Fibroblast of lung (primary cell): ENCODE results near the gene CD247. TPM values are rescaled to one million over a fixed set of nuclear protein-coding genes. Genes with fewer than 3 reads are reported as not detected.

Source experiments
- DNase-seq, 2 donors: peaks; one replicate each; pipeline versions ENCODE4 v3.0.0 to v3.0.0-alpha.2; 2010; ENCODE audit warnings: low read depth in 2 of 2
- H2AFZ ChIP-seq: 2 replicates; pipeline ENCODE4 v1.5.1; 2012; ENCODE audit warnings: low read length, control low read depth, inconsistent platforms
- H3K27ac ChIP-seq: 2 replicates; pipeline ENCODE4 v1.5.1; 2011; ENCODE audit warnings: low read length, control low read depth; ENCODE audit not compliant: insufficient read depth
- H3K27me3 ChIP-seq: 2 replicates; pipeline ENCODE4 v1.5.1; 2011; ENCODE audit warnings: mild to moderate bottlenecking, low read length; ENCODE audit not compliant: control insufficient read depth, insufficient read depth
- H3K36me3 ChIP-seq: 2 replicates; pipeline ENCODE4 v1.5.1; 2011; ENCODE audit warnings: low read length; ENCODE audit not compliant: control insufficient read depth, insufficient read depth
- H3K4me1 ChIP-seq: 2 replicates; pipeline ENCODE4 v1.5.1; 2011; ENCODE audit warnings: low read length; ENCODE audit not compliant: control insufficient read depth, insufficient read depth; ENCODE audit errors: extremely low read depth
- H3K4me2 ChIP-seq: 2 replicates; pipeline ENCODE4 v1.5.1; 2011; ENCODE audit warnings: low read length, control low read depth; ENCODE audit not compliant: insufficient read depth; ENCODE audit errors: extremely low read depth
- H3K4me3 ChIP-seq, 4 experiments: fragments of 200-600 bp in 1 of 4; sonication (generic) in 1 of 4; replicated peaks in 1 of 4; 2 replicates each; pipeline ENCODE4 v1.5.1; 2011 to 2016; ENCODE audit warnings: low read length in 4 of 4, low read depth in 3 of 4, mild to moderate bottlenecking in 3 of 4, control low read depth in 2 of 4, inconsistent platforms in 1 of 4, mixed read lengths in 1 of 4; ENCODE audit not compliant: insufficient read depth in 1 of 4; ENCODE audit errors: control extremely low read depth in 1 of 4
- H3K79me2 ChIP-seq: 2 replicates; pipeline ENCODE4 v1.5.1; 2012; ENCODE audit warnings: mild to moderate bottlenecking, low read length, inconsistent platforms; ENCODE audit not compliant: control insufficient read depth, insufficient read depth
- H3K9ac ChIP-seq: 2 replicates; pipeline ENCODE4 v1.5.1; 2011; ENCODE audit warnings: mild to moderate bottlenecking, low read length, control low read depth; ENCODE audit not compliant: insufficient read depth
- H3K9me3 ChIP-seq: 2 replicates; pipeline ENCODE4 v1.5.1; 2012; ENCODE audit warnings: low read depth, low read length; ENCODE audit not compliant: control insufficient read depth, insufficient read depth
- H4K20me1 ChIP-seq: 2 replicates; pipeline ENCODE4 v1.5.1; 2011; ENCODE audit warnings: low read length; ENCODE audit not compliant: control insufficient read depth, insufficient read depth; ENCODE audit errors: extremely low read depth
- EZH2 ChIP-seq: IDR thresholded peaks from 2 replicates; pipeline ENCODE4 v1.5.1; 2012; ENCODE audit warnings: low read length, control low read depth, mild to moderate bottlenecking; ENCODE audit errors: missing control alignments
- polyA plus RNA-seq, 2 donors: library from polyadenylated mRNA; depleted of rRNA in 1 of 2; stranded (reverse) in 1 of 2; unstranded in 1 of 2; fragments of >200 nt; gene quantifications; 2 replicates each; pipeline ENCODE4 v1.2.1, GENCODE V29; 2011 to 2012; ENCODE audit warnings: missing spikeins in 1 of 2
- total RNA-seq: library from RNA; depleted of rRNA; stranded (reverse); fragments of >200 nt; gene quantifications from 2 replicates; pipeline ENCODE4 v1.2.1, GENCODE V29; 2014
- TF ChIP-seq, protein P1 (sequence below), 2 donors: IDR thresholded peaks in 1 of 2; conservative IDR thresholded peaks in 1 of 2; 1 replicate in 1 of 2; 2 replicates in 1 of 2; pipeline ENCODE4 v1.5.1; 2011 to 2012; ENCODE audit warnings: low read length in 2 of 2, control low read depth in 1 of 2, inconsistent platforms in 1 of 2, low read depth in 1 of 2, mild to moderate bottlenecking in 1 of 2

CD247 gene
- total and polyA plus RNA-seq, 2 donors (not counting 1 experiment from before 2014, with no cell fraction given): not detected

DNA sequence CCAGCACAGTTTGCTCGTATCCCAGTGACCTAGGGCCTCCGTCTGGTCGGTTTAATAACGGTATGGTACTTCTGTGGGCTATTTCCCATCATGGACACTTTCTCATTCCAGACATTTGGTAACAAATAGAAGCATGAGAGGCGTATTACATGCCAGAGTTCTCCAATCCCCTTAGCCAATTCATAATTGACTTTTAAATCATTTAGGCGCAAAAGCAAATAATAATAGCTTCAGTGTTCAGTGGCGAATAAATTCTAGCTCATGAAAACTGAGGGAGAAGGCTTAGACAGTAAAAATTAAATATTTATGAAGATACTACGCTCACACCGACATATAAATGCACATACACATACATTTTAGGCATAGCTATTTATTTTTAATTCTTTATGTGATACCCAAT, 50.6 kb downstream of the CD247 start:
- no peak for DNase-seq
- Histone ChIP-seq H3K9ac (no peak overlapping the region), H3K27ac (no peak overlapping the region), H3K79me2 (no peaks in the 10 kb centered on the region), H3K36me3 (no peaks in the 10 kb centered on the region), H3K27me3 (peaks cover 5% of the 10 kb centered on the region), H2AFZ (no peak overlapping the region), H4K20me1 (no peaks in the 10 kb centered on the region), H3K4me1 (no peaks in the 10 kb centered on the region), H3K4me3 (no peak overlapping the region), H3K9me3 (no peaks in the 10 kb centered on the region), H3K4me2 (no peak overlapping the region)
- TF ChIP-seq EZH2: no peak
- TF ChIP-seq, protein P1, sequence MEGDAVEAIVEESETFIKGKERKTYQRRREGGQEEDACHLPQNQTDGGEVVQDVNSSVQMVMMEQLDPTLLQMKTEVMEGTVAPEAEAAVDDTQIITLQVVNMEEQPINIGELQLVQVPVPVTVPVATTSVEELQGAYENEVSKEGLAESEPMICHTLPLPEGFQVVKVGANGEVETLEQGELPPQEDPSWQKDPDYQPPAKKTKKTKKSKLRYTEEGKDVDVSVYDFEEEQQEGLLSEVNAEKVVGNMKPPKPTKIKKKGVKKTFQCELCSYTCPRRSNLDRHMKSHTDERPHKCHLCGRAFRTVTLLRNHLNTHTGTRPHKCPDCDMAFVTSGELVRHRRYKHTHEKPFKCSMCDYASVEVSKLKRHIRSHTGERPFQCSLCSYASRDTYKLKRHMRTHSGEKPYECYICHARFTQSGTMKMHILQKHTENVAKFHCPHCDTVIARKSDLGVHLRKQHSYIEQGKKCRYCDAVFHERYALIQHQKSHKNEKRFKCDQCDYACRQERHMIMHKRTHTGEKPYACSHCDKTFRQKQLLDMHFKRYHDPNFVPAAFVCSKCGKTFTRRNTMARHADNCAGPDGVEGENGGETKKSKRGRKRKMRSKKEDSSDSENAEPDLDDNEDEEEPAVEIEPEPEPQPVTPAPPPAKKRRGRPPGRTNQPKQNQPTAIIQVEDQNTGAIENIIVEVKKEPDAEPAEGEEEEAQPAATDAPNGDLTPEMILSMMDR (conservative IDR thresholded peaks at IDR 0.05 in 1 of 2, IDR thresholded peaks at IDR 0.05 in 1 of 2; ENCODE audit: low read depth in 1 of 2, low read length in 2 of 2): no peak

DNA sequence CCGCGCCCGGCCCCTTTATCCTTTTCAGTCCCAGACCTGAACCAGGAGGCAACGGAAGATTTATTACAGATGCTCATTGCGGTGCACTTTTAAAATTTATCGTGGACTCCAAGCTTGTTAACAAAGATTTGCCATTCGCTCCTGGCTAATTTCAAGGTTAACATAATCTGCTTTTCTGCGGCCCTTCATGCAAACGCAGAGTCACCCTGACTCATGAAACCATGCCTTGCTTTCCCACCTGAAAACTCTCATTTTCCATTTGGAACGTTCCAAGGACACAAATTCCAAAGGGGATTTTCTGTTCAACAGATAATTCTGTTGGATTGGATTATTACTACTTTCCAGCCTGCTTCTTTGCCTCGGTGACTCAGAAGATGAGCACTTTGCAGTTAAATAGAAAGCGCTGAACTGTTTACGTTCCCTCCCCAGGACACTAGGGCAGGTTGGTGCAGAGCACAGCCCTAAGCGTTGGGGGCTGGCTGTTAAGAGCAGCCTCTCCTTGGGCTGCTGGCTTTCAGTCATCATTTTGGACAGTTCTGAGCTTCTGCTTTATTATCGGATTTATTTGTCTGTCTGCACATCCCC, 51.1 kb downstream of the CD247 start:
- Histone ChIP-seq H3K9ac (no peak overlapping the region), H3K9me3 (no peaks in the 10 kb centered on the region), H3K4me2 (no peak overlapping the region), H2AFZ (no peak overlapping the region), H4K20me1 (no peaks in the 10 kb centered on the region), H3K4me1 (no peaks in the 10 kb centered on the region), H3K36me3 (no peaks in the 10 kb centered on the region), H3K27me3 (peaks cover 5% of the 10 kb centered on the region), H3K4me3 (no peak overlapping the region), H3K27ac (no peak overlapping the region), H3K79me2 (no peaks in the 10 kb centered on the region)
- no peak for DNase-seq
- TF ChIP-seq, protein P1 (conservative IDR thresholded peaks at IDR 0.05 in 1 of 2, IDR thresholded peaks at IDR 0.05 in 1 of 2; ENCODE audit: low read depth in 1 of 2, low read length in 2 of 2): no peak
- TF ChIP-seq EZH2: no peak

DNA sequence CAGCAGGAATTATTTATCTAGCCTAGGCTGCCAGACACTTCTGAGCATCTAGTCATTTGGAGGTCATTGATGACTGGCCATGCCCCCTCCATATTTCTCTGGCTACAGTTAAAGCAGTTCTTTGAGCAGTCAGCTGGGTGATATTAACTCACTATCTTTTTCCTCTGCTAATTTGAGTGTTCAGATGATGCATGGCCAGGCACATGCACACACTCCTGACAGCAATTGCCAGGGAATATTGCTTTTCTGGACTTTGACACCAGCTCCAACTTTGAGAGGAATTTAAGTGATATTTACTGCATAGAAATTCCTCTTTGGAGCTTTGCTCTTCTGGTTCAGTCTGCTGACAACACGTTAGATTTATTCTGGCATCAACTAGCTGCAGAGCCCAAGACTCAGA, 52.6 kb downstream of the CD247 start:
- no peaks in the 10 kb centered on the region for H3K9me3 ChIP-seq
- H4K20me1 ChIP-seq: no peaks in the 10 kb centered on the region
- H3K9ac ChIP-seq: no peak overlapping the region
- H3K4me2 ChIP-seq: no peak overlapping the region
- H3K27ac ChIP-seq: no peak overlapping the region
- no peak overlapping the region for H3K4me3 ChIP-seq
- no peak for DNase-seq
- peaks cover 5% of the 10 kb centered on the region for H3K27me3 ChIP-seq
- H2AFZ ChIP-seq: no peak overlapping the region
- no peak for TF ChIP-seq EZH2
- TF ChIP-seq, protein P1 (conservative IDR thresholded peaks at IDR 0.05 in 1 of 2, IDR thresholded peaks at IDR 0.05 in 1 of 2; ENCODE audit: low read depth in 1 of 2, low read length in 2 of 2): no peak
- H3K4me1 ChIP-seq: no peaks in the 10 kb centered on the region
- H3K36me3 ChIP-seq: no peaks in the 10 kb centered on the region
- no peaks in the 10 kb centered on the region for H3K79me2 ChIP-seq
